ENCODE data around the gene LRP6.

- TF ChIP-seq POU2F2 (IDR thresholded peaks at IDR 0.05; ENCODE audit: borderline replicate concordance, low read depth, low read length): no peak
- no peak for TF ChIP-seq TAF1 (IDR thresholded peaks at IDR 0.05; ENCODE audit: borderline replicate concordance, low read depth, low read length)
- TF ChIP-seq EP300 (IDR thresholded peaks at IDR 0.05; ENCODE audit: borderline replicate concordance in 1 of 2, control insufficient read depth in 1 of 2, low read depth in 2 of 2, low read length in 2 of 2): peak; percentile 61 to 64; a peak in 2 of 4 replicates
- no peak for TF ChIP-seq ZBTB33 (IDR thresholded peaks at IDR 0.05)
- no peak for TF ChIP-seq ZSCAN29 (IDR thresholded peaks at IDR 0.05)
These were observed 42.5 kb downstream of the LRP6 start for GRCh38 chr12:12224240-12224940.

Data from GM12878 (cell line).